Stimulated activated CD4-positive, alpha-beta T cell treated with anti-CD3 and anti-CD28 coated beads, Interleukin-12 subunit alpha, Interleukin-12 subunit beta, amount 100 ng/mL, for 48 hours (primary cell): ENCODE data around the gene CLEC5A.
"Not testable (repeated sequence)": the region's sequence is repeated elsewhere in the genome, so short reads cannot be mapped to it uniquely, and the experiment has no call there.

Source experiments
- DNase-seq, 3 donors: peaks; one replicate each; pipeline ENCODE4 v3.0.0-alpha.2; 2020; ENCODE audit warnings: low read depth in 2 of 3, low spot score in 1 of 3

Gene CLEC5A

GRCh38 chr7:141946796-141947195 is at the start of gene CLEC5A:
TSS of gene CLEC5A (minus strand) at chr7:141946974. CDS start at chr7:141946292, 682 bp downstream.
- no peak for DNase-seq

DNA sequence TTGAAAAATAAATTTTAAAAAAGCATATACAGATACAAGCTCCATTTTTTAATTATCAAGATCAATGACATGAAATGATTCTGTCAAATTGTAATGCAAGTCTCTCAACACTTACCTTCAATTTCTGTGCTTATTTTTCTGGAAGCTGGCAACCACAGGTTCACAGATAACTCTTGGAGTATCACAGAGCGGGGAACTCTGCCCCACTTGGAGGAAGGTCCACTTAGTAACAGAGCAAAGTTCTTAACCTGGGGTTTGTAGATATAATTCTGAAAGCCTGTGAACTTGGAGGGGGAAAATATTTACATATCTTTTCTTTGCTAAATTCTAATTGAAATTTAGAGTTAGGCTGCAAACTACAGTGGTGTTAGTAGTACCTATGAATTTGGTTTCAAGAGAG is 46.6 kb upstream of the CLEC5A start:
- DNase-seq = no peak

GRCh38 chr7:141992688-141993087 is 45.9 kb upstream of the CLEC5A start:
- no peak for DNase-seq

DNA sequence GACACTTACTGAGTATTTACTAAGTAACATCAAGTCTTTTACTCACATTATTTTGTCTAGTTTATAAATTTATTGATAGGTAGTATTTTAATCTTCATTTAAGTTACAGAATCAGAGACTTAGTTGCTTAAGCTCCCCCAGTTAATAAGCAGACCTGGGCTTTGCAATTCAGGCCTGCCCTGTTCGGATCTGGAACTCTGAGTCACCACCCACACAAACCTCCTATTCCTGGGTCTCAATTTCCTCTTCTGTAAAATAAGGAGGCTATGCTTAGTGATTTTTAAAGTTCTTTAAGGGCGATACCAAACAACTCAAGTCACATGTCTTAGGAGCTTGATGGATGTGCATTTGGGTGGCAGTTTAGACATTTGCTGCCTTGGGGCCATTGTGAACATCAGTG is 45.4 kb upstream of the CLEC5A start:
- DNase-seq = no peak

- no peak for DNase-seq
These were observed 44.4 kb upstream of the CLEC5A start for GRCh38 chr7:141991140-141991539.

DNA sequence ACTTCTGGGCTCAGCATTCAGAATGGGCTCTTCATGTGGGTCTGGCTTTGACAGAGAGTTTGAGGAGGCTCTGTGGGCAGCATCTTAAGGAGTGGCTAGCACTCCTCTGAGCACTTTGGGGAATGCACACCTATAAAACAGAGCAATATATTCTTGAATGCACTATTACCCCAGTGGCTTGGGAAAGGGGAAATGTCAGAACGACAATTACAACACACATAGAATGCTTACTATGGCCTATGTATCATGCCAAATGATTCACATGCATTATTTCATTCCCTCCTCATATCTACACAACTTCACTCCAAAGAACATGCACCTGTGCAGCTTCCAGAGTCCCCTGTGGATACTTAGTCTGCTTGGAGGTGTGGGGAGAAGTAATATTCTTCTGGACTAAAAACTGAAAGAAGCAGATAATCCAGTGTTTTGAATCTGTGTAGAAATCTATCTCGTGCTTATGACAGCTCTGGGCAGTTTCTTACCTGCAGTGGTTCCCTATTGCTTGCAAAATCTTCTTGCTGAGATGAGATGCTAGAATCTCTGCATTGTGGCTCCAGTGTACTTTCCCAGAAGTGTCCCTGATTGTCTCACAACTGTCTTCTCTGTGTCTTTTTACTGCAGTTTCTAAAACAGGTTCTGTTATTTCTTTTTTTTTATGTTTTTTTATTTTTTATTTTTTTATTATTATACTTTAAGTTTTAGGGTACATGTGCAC is 43.4 kb upstream of the CLEC5A start:
- DNase-seq = no peak

DNA sequence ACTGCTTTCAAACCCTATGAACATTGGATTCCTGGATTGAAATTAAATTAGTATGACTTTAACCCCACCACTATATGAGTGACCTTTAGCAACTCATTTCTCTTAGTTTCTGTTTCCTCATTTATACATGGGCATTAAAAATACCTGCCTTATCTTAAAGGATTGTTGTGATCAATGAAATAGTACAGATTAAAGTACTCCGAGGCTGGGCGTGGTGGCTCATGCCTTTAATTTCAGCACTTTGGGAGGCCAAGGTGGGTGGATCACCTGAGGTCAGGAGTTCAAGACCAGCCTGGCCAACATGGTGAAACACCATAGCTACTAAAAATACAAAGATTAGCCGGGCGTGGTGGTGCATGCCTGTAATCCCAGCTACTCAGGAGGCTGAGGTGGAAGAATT is 41.0 kb upstream of the CLEC5A start:
- DNase-seq = not testable (repeated sequence)

DNA sequence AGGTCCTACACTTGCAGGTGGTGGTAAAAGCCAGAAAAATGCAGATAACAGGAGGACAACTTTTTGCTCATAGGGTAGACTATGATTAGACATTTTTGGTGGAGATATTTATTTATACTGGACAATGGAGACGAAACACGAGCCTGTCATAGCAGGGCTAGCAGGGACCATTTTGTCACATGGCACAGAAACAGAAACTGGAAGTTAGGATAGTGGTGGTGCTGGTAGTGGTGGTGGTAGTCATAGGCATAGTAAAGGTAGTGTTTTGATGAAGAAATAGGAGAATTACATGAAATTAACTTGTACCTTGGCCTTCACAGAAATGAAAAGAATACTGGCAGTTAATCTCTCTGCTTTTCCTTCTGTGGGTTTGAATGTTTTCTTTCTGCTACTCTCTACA is 40.1 kb upstream of the CLEC5A start:
- DNase-seq = no peak

GRCh38 chr7:141985926-141986325 is 39.2 kb upstream of the CLEC5A start:
- not testable (repeated sequence) for DNase-seq

DNA sequence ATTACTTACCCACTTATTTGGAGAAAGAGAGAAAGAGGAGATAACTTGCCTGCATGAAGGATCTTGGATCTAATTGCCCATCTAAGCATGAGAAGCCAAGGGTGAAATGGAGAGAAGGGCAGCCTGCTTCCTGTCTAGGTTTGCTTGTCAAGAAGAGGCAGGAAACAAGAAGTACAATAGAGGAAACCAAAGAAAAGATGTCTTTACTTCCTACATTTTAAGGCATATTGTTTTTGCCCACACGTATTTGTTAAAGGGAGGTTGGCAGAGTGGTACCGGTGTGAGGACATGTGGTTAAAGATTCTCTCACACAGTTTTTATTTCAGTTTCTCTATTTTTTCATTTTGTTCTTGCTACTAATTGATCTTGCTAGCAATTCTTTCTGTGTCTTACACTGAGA is 32.8 kb upstream of the CLEC5A start:
- DNase-seq = no peak

GRCh38 chr7:141978351-141978750 is 31.6 kb upstream of the CLEC5A start:
- no peak for DNase-seq

GRCh38 chr7:141976524-141977245 is 29.9 kb upstream of the CLEC5A start:
- no peak for DNase-seq

DNA sequence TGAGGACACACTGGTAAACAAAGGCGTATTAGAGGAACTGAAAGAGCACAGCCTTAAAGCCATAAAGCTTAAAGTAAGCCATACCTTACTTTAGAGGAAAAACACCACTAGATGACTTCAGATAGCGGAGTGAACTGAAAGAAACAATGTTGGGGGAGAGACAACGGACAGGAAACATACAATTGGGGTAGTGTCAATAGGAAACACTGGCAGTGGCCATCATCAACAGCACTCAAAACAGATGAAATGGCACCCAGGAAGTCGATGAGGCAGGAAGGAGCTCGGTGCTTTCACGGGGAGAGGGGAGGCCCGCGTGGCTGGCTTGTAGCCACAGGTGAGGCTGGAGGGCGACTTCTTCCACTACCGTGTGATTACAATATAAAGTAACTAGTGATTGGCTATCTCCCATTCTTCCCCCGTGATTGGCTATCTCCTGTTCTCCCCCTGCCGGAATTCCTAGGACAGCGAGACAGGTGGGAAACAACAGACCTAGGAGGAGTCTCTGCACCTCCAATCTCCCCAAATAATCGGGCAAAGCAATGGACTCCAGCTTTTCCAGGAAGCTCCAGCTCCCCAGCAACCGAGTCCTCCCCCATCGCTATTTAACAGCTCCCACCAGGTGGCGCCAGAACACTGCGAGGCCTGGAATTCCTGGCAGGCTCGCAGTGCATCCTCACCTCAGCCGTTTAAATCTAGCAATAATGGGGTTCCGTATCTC is 29.2 kb upstream of the CLEC5A start:
- peak; percentile 50 to 77 (median 65) for DNase-seq

DNA sequence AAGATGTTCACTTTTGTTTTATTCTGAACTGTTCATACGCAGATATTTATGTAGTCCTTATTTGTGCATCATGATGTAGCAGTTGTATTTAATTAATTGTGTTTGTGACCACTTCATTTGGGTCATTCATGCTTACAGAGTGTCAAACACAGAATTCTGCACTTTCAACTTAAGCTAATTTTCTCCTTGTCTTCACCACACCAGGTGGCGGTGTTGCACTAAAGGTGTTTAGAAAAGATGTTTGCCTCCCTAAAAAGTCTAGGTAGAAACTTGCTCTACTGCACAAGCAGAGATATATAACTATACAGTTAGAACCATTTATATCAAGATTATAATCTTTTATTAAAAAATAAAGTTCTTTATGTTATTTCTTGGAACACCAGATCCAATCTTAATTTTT is 28.1 kb upstream of the CLEC5A start:
- DNase-seq = no peak

- DNase-seq = no peak
These were observed 26.9 kb upstream of the CLEC5A start, which contains the start of gene TAS2R38 for GRCh38 chr7:141973673-141974072. TSS of gene TAS2R38 (minus strand) at chr7:141973773. CDS start at chr7:141973689, 84 bp downstream.

DNA sequence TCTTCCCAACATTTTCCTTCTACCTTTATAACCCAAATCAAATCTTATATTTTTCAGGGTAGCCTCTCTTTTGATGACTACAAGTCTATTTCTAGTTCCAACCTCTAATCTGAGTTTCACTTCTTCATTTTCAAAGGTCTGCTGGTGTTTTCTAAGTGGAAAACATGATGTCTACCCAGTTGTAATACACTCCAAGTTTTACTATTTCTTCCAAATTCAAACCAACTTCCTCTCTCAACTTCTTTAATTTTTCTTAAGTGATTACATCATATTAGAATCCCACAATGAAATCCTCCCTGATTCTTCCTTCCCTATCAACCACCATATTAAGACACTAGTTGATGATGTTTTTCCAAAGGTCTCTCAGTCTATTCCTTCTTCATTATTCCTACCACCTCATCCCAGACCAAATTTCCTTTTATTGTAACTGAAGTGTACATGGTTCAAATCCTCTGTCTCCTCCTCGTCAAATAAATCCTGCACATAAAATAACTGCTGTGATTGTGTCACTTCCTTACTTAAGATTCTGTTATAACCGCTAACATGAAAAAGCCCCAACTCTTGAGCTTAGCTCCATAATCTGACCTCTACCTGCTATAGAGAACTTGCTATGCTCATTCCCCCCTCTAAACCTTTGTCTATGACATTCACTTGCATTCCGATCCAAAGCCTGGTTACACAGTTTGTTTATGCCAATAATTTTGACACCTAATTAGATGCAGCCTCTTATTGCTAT is 14.1 kb upstream of the CLEC5A start:
- no peak for DNase-seq

DNA sequence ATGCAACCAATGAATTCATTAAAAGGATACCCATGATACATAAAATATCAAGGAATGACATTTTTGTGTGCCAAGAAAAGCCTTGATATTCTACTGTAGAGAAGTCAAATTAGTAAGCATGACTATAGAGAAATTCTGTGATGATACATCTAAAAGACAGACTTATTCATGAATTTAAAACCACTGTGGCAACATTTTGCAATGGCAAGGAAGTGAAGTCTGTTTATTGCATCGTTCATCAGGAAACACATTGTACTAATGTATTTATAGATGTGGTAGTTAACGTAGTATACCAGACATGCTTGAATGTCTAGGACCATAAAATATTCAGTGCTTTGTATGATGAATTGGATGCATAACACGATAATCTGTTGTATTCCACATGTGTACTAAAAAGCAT is 9.3 kb upstream of the CLEC5A start:
- DNase-seq = no peak

GRCh38 chr7:141954334-141954733 is 7.6 kb upstream of the CLEC5A start:
- no peak for DNase-seq

GRCh38 chr7:141952461-141952860 is 5.7 kb upstream of the CLEC5A start:
- DNase-seq = no peak

GRCh38 chr7:141950806-141951205 is 4.0 kb upstream of the CLEC5A start:
- DNase-seq = no peak

DNA sequence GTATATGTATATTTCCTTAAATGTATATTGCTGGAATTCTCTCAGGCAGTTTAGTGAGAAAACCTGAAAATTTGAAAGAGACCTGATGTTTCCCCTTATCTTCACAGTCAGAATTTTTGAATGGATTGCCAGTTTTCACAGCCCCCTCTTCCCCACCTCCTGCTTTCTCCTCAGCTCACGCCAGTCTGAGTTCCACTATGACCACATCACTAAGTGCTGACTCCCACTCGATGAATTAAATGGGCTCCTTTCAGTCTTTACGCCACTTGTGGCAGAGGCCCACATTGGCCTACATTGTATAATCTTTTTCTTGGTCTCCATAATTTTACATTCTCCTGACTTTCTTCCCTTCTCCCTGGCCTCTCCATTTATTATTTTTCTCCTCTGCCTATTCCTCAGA is 3.1 kb upstream of the CLEC5A start:
- no peak for DNase-seq
